ENCODE results near the gene PTPRR. TPM values are rescaled to one million over a fixed set of nuclear protein-coding genes. Genes with fewer than 3 reads are reported as not detected.

The PTPRR gene
- total and polyA plus RNA-seq, 11 donors = 0.21 to 1.0 (median 0.40) TPM; not detected in 1

DNA sequence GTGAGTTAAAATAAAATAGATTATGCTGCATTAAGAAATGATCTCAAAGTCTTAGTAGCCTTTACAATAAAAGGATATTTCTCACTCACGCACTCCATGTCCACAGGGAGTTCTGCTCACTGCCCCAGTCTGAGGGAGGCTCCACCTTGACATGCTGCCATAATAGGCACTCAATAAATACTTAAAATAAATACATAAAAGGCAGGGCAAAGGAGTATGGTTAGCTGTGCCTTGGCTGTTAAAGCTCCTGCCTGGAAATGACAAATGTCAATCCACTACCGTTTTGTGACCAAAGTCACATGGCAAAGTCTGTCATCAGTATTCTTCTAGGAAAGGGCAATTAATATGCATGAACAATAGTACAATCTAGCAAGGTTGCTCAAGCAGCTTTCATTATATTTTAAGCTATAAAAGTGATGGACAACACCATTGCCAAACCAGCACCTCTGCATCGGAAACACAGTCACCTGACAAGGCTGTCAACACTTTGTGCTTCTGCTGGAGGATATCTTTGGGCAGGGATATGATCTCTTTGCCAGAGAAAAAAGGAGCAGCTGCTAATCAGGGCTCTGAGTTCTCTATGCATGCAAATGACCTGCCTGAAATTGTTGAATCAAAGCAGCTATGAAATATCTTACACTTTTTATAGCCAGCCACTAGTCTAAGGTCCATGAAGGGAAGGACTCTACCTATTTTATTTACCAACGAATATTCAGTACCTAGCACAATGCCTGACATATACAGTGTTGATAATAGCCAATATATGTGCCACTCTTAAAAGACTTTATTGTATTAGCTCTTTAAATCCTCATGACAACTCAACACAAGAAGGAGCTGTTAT, 90.1 kb downstream of the PTPRR start:
- DNase-seq (no peak), ATAC-seq (no peak)
- H3K27me3 ChIP-seq = no peaks in the 10 kb centered on the region
- WGBS, 4 donors = 49 to 57% (median 54%) methylated on average over 4 of the region's 4 CpGs
- no peak for TF ChIP-seq POLR2A (IDR thresholded peaks at IDR 0.05)
- TF ChIP-seq, protein P1, sequence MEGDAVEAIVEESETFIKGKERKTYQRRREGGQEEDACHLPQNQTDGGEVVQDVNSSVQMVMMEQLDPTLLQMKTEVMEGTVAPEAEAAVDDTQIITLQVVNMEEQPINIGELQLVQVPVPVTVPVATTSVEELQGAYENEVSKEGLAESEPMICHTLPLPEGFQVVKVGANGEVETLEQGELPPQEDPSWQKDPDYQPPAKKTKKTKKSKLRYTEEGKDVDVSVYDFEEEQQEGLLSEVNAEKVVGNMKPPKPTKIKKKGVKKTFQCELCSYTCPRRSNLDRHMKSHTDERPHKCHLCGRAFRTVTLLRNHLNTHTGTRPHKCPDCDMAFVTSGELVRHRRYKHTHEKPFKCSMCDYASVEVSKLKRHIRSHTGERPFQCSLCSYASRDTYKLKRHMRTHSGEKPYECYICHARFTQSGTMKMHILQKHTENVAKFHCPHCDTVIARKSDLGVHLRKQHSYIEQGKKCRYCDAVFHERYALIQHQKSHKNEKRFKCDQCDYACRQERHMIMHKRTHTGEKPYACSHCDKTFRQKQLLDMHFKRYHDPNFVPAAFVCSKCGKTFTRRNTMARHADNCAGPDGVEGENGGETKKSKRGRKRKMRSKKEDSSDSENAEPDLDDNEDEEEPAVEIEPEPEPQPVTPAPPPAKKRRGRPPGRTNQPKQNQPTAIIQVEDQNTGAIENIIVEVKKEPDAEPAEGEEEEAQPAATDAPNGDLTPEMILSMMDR (IDR thresholded peaks at IDR 0.05) = no peak
- H3K4me3 ChIP-seq = no peak overlapping the region
- H3K27ac ChIP-seq = no peak overlapping the region
- intact Hi-C loops (cut with DNase I) = loop anchor here in 1 of 10 donors (10.0 kb wide), 1 partner anchor 86 kb away; no protein-coding TSS in a partner anchor
- no peaks in the 10 kb centered on the region for H3K4me1 ChIP-seq
- no peaks in the 10 kb centered on the region for H3K36me3 ChIP-seq
- no peaks in the 10 kb centered on the region for H3K9me3 ChIP-seq

DNA sequence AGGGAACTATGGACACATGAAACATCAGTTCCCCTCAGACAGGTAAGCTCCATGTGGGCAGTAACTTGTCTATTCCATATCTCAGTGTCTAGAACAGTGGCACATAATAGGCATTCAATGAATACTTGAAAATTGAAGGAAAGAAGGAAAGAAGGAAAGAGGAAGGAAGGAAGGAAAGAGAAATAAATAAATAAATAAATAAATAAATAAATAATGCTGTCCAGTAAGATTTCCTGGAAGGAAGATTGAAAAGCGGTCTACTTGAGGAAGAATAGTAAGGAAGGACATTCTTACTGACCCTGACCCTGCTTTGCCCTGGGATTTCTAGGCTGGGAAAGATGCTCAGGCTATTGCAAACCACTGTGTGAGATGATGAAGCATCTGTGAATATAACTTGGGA, 91.5 kb downstream of the PTPRR start:
- no peak for ATAC-seq
- intact Hi-C loops (cut with DNase I) = no loop called here
- WGBS, 4 donors = 81 to 93% (median 85%) methylated on average over 1 of the region's 1 CpG

DNA sequence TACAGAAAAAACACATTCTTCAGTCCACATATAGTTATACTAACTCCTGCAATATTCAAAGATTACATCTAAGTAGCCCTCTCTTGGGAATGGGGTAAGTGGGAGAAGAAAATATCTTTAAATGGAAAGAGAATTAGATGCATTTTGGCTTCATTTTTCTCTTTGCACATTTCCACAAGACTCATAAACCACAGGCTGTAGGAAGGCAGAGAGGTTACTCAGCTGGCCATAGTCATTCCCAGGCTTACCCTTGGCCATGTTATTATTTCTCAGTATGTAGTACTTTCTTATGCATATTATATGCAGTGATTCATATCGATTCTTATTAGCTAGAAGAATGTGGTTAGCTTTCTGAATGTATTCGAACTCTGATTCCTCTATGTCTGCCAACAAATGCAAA, 92.2 kb downstream of the PTPRR start:
- 87 to 91% (median 87%) methylated on average over 2 of the region's 2 CpGs for WGBS, 4 donors
- intact Hi-C loops (cut with DNase I) = no loop called here
- ATAC-seq = no peak

More for the DNA sequence above, 91.5 kb downstream of the PTPRR start:
- no peaks in the 10 kb centered on the region for H3K4me1 ChIP-seq
- TF ChIP-seq POLR2A (IDR thresholded peaks at IDR 0.05) = no peak
- TF ChIP-seq, protein P1 (IDR thresholded peaks at IDR 0.05) = no peak
- no peak for DNase-seq
- no peak overlapping the region for H3K4me3 ChIP-seq
- H3K27me3 ChIP-seq = no peaks in the 10 kb centered on the region
- no peaks in the 10 kb centered on the region for H3K9me3 ChIP-seq
- no peak overlapping the region for H3K27ac ChIP-seq
- H3K36me3 ChIP-seq = no peaks in the 10 kb centered on the region

DNA sequence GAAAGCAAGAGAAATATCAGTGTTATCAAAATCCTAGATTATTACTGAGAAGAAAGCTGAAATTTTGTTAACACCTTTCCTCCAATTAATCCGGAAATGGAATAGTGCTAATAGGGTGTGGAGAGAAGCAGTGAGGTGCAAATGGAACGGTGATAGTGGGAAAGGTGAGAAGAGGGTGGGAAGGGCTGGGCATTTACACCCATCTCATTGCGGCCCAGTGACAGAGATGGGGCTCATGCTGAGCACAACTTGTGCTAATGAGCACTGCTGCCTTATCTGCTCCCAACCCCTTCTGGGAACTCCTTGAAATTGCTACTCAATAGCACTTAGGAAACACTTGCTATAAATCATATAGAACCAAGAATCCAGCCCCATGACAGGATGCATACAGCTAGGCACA, 94.4 kb downstream of the PTPRR start:
- no peaks in the 10 kb centered on the region for H3K36me3 ChIP-seq
- DNase-seq (no peak), ATAC-seq (no peak)
- H3K4me3 ChIP-seq = no peak overlapping the region
- H3K4me1 ChIP-seq = no peaks in the 10 kb centered on the region
- no peaks in the 10 kb centered on the region for H3K9me3 ChIP-seq
- WGBS, 4 donors = 57 to 65% (median 61%) methylated on average over 3 of the region's 3 CpGs
- no peak overlapping the region for H3K27ac ChIP-seq
- no peak for TF ChIP-seq POLR2A (IDR thresholded peaks at IDR 0.05)
- TF ChIP-seq, protein P1 (IDR thresholded peaks at IDR 0.05) = no peak
- intact Hi-C loops (cut with DNase I) = no loop called here
- no peaks in the 10 kb centered on the region for H3K27me3 ChIP-seq

More for the DNA sequence above, 92.2 kb downstream of the PTPRR start:
- TF ChIP-seq, protein P1 (IDR thresholded peaks at IDR 0.05) = no peak
- TF ChIP-seq POLR2A (IDR thresholded peaks at IDR 0.05) = no peak
- H3K27ac ChIP-seq = no peak overlapping the region
- no peaks in the 10 kb centered on the region for H3K27me3 ChIP-seq
- no peak for DNase-seq
- H3K36me3 ChIP-seq = no peaks in the 10 kb centered on the region
- H3K9me3 ChIP-seq = no peaks in the 10 kb centered on the region
- H3K4me1 ChIP-seq = no peaks in the 10 kb centered on the region
- H3K4me3 ChIP-seq = no peak overlapping the region

Measured in heart left ventricle (tissue), 16 donors.